GM23338 (cell line): Measurements from ENCODE around the gene CCNK. TPM values are rescaled to one million over a fixed set of nuclear protein-coding genes. Genes with fewer than 3 reads are reported as not detected.

ENCODE experiments used
- ATAC-seq: fragments of 200-7000 bp; cut with Tn5 transposase; 3 replicates; pipeline ENCODE4 v1.9.1; 2020
- DNase-seq: peaks from one replicate; pipeline ENCODE4 v3.0.0-alpha.2; 2015; ENCODE audit warnings: low spot score
- H2AFZ ChIP-seq: fragments of 200-600 bp; sonication (generic); 2 replicates; pipeline ENCODE4 v1.8.0; 2016; ENCODE audit warnings: antibody characterized with exemption, mild to moderate bottlenecking, moderate library complexity
- H3F3A ChIP-seq: fragments of 200-600 bp; sonication (generic); replicated peaks from 2 replicates; pipeline ENCODE4 v1.8.0; 2017; ENCODE audit warnings: antibody characterized with exemption, mixed run types, low read depth
- H3K27ac ChIP-seq: fragments of 200-600 bp; sonication (generic); 2 replicates; pipeline ENCODE4 v1.6.1; 2016; ENCODE audit warnings: low read depth
- H3K27me3 ChIP-seq: fragments of 200-600 bp; sonication (generic); 2 replicates; pipeline ENCODE4 v1.8.0; 2016; ENCODE audit warnings: mild to moderate bottlenecking, mixed run types, moderate library complexity; ENCODE audit not compliant: insufficient read depth
- H3K36me3 ChIP-seq: fragments of 200-600 bp; sonication (generic); 2 replicates; pipeline ENCODE4 v1.8.0; 2016; ENCODE audit warnings: mild to moderate bottlenecking; ENCODE audit not compliant: insufficient read depth
- H3K4me1 ChIP-seq: fragments of 200-600 bp; sonication (generic); 2 replicates; pipeline ENCODE4 v1.8.0; 2016; ENCODE audit warnings: mild to moderate bottlenecking, moderate library complexity; ENCODE audit not compliant: insufficient read depth
- H3K4me2 ChIP-seq: fragments of 200-600 bp; sonication (generic); 2 replicates; pipeline ENCODE4 v1.7.1; 2017; ENCODE audit warnings: mixed run types
- H3K4me3 ChIP-seq: fragments of 200-600 bp; sonication (generic); 2 replicates; pipeline ENCODE4 v1.6.1; 2016; ENCODE audit warnings: mixed run types
- H3K79me2 ChIP-seq: fragments of 200-600 bp; sonication (generic); replicated peaks from 2 replicates; pipeline ENCODE4 v1.8.0; 2017; ENCODE audit warnings: mild to moderate bottlenecking; ENCODE audit not compliant: insufficient read depth
- H3K9me2 ChIP-seq: fragments of 200-600 bp; sonication (generic); 2 replicates; pipeline ENCODE4 v1.8.0; 2017; ENCODE audit not compliant: insufficient read depth
- H4K20me1 ChIP-seq: fragments of 200-600 bp; sonication (generic); replicated peaks from 2 replicates; pipeline ENCODE4 v1.8.0; 2017; ENCODE audit warnings: mild to moderate bottlenecking; ENCODE audit not compliant: insufficient read depth
- H3K27ac Mint-ChIP-seq: 2 replicates; pipeline ENCODE4 v1.8.0; 2020; ENCODE audit warnings: inconsistent platforms, mild to moderate bottlenecking, moderate library complexity, mixed read lengths
- H3K27me3 Mint-ChIP-seq: 3 replicates; pipeline ENCODE4 v1.8.0; 2022; ENCODE audit warnings: low read depth, mild to moderate bottlenecking, moderate library complexity, mixed read lengths, inconsistent platforms; ENCODE audit not compliant: insufficient read depth, poor library complexity
- H3K36me3 Mint-ChIP-seq: 3 replicates; pipeline ENCODE4 v1.8.0; 2021; ENCODE audit warnings: low read depth, mild to moderate bottlenecking, inconsistent platforms, moderate library complexity, mixed read lengths
- H3K4me1 Mint-ChIP-seq: 3 replicates; pipeline ENCODE4 v1.8.0; 2020; ENCODE audit warnings: mild to moderate bottlenecking, inconsistent platforms, mixed read lengths
- H3K4me3 Mint-ChIP-seq: 3 replicates; pipeline ENCODE4 v1.8.0; 2021; ENCODE audit warnings: moderate library complexity, mild to moderate bottlenecking, inconsistent platforms, mixed read lengths
- H3K9me3 Mint-ChIP-seq: 3 replicates; pipeline ENCODE4 v1.8.0; 2020; ENCODE audit warnings: moderate library complexity, mild to moderate bottlenecking, inconsistent platforms, mixed read lengths
- CREB1 ChIP-seq: fragments of 250-450 bp; sonication (Bioruptor Pico); IDR thresholded peaks from 2 replicates; pipeline ENCODE4 v1.5.0; 2020; ENCODE audit warnings: low read depth, mild to moderate bottlenecking, moderate library complexity
- CTCF ChIP-seq, 2 experiments: fragments of 200-600 bp in 1 of 2; sonication (generic) in 1 of 2; conservative IDR thresholded peaks; 2 replicates each; pipeline versions ENCODE4 v1.5.1 to v1.6.1; 2016 to 2017; ENCODE audit warnings: antibody characterized with exemption in 2 of 2, low read depth in 2 of 2, mild to moderate bottlenecking in 2 of 2, moderate library complexity in 1 of 2
- ETS1 ChIP-seq: IDR thresholded peaks from 2 replicates; pipeline ENCODE4 v1.6.1; 2016; ENCODE audit warnings: antibody characterized with exemption
- EZH2 ChIP-seq: fragments of 200-600 bp; sonication (generic); IDR thresholded peaks from one replicate; pipeline ENCODE4 v1.8.0; 2017; ENCODE audit warnings: antibody characterized with exemption, mild to moderate bottlenecking, low read depth; ENCODE audit not compliant: unreplicated experiment
- EZH2phosphoT487 ChIP-seq: fragments of 200-600 bp; sonication (generic); IDR thresholded peaks from one replicate; pipeline ENCODE4 v1.8.1; 2018; ENCODE audit warnings: antibody characterized with exemption; ENCODE audit not compliant: unreplicated experiment
- JUNB ChIP-seq: IDR thresholded peaks from one replicate; pipeline ENCODE4 v1.6.1; 2016; ENCODE audit warnings: antibody characterized with exemption; ENCODE audit not compliant: unreplicated experiment
- NANOG ChIP-seq: IDR thresholded peaks from 2 replicates; pipeline ENCODE4 v1.6.1; 2016; ENCODE audit warnings: antibody characterized with exemption, borderline replicate concordance
- POLR2AphosphoS5 ChIP-seq: IDR thresholded peaks from 2 replicates; pipeline ENCODE4 v1.6.1; 2016; ENCODE audit warnings: antibody characterized with exemption, low read depth
- REST ChIP-seq: IDR thresholded peaks from one replicate; pipeline ENCODE4 v1.6.1; 2018; ENCODE audit warnings: antibody characterized with exemption; ENCODE audit not compliant: unreplicated experiment
- STAT1 ChIP-seq: IDR thresholded peaks from one replicate; pipeline ENCODE4 v1.6.1; 2016; ENCODE audit warnings: antibody characterized with exemption; ENCODE audit not compliant: unreplicated experiment
- ZNF114 ChIP-seq: fragments of 250-450 bp; sonication (Bioruptor Pico); IDR thresholded peaks from 2 replicates; pipeline ENCODE4 v1.5.0; 2020; ENCODE audit warnings: mild to moderate bottlenecking, moderate library complexity
- ZNF331 ChIP-seq: fragments of 250-450 bp; sonication (Bioruptor Pico); IDR thresholded peaks from 2 replicates; pipeline ENCODE4 v1.5.0; 2020; ENCODE audit warnings: low read depth, mild to moderate bottlenecking, moderate library complexity
- polyA plus RNA-seq: library from polyadenylated mRNA; unstranded; fragments of >200 nt; fragmentation: Nextera tagmentation; extraction: Ambion mirVana; gene quantifications from 2 replicates; pipeline ENCODE4 v1.2.1, GENCODE V29; 2016
- total RNA-seq: library from RNA; depleted of rRNA; stranded (reverse); fragments of >200 nt; shearing (Covaris generic); gene quantifications from 2 replicates; pipeline ENCODE4 v1.2.3, GENCODE V29; 2014
- TF ChIP-seq, protein P1 (sequence below): fragments of 250-450 bp; sonication (Bioruptor Pico); IDR thresholded peaks from 2 replicates; pipeline ENCODE4 v1.5.0; 2020; ENCODE audit warnings: mild to moderate bottlenecking, moderate library complexity

CCNK gene
- total and polyA plus RNA-seq, 2 experiments from 2014 or later, result 54.0 to 60.6 TPM

DNA sequence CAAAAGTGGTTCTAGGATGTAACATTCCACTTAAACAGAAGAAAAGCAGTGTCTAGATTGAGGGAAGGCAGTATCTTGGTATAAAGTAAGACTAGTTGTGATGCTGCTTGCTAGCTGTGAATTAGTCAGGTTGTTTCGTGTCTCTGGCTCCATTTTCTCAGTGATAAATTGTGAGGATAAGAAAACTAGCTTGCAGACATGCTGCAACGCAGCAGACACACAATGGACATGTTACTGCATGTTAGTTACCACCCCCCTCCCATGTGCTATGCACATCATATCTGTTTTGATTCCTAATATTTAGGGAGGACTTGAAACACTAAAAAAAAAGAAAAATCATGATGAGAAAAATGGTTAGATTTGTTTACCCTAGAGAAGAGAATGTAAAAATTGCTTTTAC, 2.9 kb downstream of the CCNK start:
- H3K27ac Mint-ChIP-seq, result no peak overlapping the region
- Histone ChIP-seq H3K79me2 (peaks cover 87% of the 10 kb centered on the region), H3K4me1 (peaks cover 11% of the 10 kb centered on the region), H3K9me2 (no peaks in the 10 kb centered on the region), H4K20me1 (peaks cover 59% of the 10 kb centered on the region), H3K27ac (no peak overlapping the region), H2AFZ (no peak overlapping the region), H3F3A (no peaks in the 10 kb centered on the region), H3K27me3 (no peaks in the 10 kb centered on the region), H3K4me3 (no peak overlapping the region), H3K4me2 (no peak overlapping the region), H3K36me3 (no peaks in the 10 kb centered on the region)
- no peak overlapping the region; the same call in 2 of the 3 replicates for H3K4me3 Mint-ChIP-seq
- no peaks in the 10 kb centered on the region; the same call in 2 of the 3 replicates for H3K36me3 Mint-ChIP-seq
- ATAC-seq (no peak), DNase-seq (no peak)
- H3K4me1 Mint-ChIP-seq, result peaks cover 11% of the 10 kb centered on the region; the same call in 2 of the 3 replicates
- H3K9me3 Mint-ChIP-seq, result no peaks in the 10 kb centered on the region
- peaks cover 13% of the 10 kb centered on the region for H3K27me3 Mint-ChIP-seq
- TF ChIP-seq CTCF (conservative IDR thresholded peaks at IDR 0.05; ENCODE audit: low read depth in 2 of 2) (no peak), REST (no peak), STAT1 (no peak), ZNF331 (no peak), ZNF114 (CRISPR knock-in tag) (no peak), JUNB (no peak), ETS1 (no peak), CREB1 (CRISPR knock-in tag) (no peak), EZH2 (no peak), EZH2phosphoT487 (no peak), NANOG (no peak), POLR2AphosphoS5 (no peak)
- TF ChIP-seq, protein P1, sequence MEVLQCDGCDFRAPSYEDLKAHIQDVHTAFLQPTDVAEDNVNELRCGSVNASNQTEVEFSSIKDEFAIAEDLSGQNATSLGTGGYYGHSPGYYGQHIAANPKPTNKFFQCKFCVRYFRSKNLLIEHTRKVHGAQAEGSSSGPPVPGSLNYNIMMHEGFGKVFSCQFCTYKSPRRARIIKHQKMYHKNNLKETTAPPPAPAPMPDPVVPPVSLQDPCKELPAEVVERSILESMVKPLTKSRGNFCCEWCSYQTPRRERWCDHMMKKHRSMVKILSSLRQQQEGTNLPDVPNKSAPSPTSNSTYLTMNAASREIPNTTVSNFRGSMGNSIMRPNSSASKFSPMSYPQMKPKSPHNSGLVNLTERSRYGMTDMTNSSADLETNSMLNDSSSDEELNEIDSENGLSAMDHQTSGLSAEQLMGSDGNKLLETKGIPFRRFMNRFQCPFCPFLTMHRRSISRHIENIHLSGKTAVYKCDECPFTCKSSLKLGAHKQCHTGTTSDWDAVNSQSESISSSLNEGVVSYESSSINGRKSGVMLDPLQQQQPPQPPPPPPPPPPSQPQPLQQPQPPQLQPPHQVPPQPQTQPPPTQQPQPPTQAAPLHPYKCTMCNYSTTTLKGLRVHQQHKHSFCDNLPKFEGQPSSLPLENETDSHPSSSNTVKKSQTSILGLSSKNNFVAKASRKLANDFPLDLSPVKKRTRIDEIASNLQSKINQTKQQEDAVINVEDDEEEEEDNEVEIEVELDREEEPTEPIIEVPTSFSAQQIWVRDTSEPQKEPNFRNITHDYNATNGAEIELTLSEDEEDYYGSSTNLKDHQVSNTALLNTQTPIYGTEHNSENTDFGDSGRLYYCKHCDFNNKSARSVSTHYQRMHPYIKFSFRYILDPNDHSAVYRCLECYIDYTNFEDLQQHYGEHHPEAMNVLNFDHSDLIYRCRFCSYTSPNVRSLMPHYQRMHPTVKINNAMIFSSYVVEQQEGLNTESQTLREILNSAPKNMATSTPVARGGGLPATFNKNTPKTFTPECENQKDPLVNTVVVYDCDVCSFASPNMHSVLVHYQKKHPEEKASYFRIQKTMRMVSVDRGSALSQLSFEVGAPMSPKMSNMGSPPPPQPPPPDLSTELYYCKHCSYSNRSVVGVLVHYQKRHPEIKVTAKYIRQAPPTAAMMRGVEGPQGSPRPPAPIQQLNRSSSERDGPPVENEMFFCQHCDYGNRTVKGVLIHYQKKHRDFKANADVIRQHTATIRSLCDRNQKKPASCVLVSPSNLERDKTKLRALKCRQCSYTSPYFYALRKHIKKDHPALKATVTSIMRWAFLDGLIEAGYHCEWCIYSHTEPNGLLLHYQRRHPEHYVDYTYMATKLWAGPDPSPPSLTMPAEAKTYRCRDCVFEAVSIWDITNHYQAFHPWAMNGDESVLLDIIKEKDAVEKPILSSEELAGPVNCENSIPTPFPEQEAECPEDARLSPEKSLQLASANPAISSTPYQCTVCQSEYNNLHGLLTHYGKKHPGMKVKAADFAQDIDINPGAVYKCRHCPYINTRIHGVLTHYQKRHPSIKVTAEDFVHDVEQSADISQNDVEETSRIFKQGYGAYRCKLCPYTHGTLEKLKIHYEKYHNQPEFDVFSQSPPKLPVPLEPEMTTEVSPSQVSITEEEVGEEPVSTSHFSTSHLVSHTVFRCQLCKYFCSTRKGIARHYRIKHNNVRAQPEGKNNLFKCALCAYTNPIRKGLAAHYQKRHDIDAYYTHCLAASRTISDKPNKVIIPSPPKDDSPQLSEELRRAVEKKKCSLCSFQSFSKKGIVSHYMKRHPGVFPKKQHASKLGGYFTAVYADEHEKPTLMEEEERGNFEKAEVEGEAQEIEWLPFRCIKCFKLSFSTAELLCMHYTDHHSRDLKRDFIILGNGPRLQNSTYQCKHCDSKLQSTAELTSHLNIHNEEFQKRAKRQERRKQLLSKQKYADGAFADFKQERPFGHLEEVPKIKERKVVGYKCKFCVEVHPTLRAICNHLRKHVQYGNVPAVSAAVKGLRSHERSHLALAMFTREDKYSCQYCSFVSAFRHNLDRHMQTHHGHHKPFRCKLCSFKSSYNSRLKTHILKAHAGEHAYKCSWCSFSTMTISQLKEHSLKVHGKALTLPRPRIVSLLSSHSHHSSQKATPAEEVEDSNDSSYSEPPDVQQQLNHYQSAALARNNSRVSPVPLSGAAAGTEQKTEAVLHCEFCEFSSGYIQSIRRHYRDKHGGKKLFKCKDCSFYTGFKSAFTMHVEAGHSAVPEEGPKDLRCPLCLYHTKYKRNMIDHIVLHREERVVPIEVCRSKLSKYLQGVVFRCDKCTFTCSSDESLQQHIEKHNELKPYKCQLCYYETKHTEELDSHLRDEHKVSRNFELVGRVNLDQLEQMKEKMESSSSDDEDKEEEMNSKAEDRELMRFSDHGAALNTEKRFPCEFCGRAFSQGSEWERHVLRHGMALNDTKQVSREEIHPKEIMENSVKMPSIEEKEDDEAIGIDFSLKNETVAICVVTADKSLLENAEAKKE (CRISPR knock-in tag), result no peak
